Suppressor macrophage treated with lipopolysaccharide for 1 hour (primary cell): ENCODE results near the gene TGFBR1.

Source experiments
- DNase-seq, 3 donors: peaks; one replicate each; pipeline ENCODE4 v3.0.0-alpha.2; 2020 to 2022

Gene TGFBR1

DNA sequence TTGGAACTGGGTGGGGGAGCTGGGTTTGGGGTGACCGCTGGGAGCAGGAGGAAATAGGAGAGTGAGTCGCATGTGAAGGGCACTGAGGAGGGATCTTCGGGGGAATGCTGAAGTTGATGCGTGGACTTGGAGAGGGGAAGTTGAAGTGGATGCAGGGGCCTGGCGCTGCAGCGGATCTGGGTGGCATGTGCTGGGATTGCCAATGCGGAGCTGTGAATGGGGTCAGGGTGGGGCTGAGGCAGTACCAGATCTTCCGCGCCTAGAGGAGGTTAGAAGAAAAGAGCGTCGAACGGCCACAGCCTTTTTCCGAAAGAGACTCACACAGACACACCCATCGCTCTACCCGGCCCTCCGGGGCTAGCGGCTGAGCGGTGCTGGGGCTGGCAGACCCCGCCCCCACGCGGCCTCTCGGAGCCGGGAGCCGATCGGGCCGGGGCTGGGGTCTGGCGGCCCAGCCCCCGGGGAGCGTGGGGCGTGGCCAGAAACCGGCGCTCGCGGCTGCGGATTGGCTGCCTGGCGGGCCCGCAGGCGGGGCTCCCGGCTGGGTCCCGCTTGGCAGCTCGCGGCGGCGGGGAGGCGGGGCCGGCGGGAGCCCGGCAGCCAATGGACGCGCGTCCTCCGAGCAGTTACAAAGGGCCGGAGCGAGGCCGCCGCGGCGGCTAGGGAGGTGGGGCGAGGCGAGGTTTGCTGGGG, at the start of gene TGFBR1:
TGFBR1 (plus strand) TSS at position 655 of the 693 bp plus-strand sequence. CDS start 93 bp downstream, outside the sequence.
- peak; percentile 95 to 98 (median 97) for DNase-seq

DNA sequence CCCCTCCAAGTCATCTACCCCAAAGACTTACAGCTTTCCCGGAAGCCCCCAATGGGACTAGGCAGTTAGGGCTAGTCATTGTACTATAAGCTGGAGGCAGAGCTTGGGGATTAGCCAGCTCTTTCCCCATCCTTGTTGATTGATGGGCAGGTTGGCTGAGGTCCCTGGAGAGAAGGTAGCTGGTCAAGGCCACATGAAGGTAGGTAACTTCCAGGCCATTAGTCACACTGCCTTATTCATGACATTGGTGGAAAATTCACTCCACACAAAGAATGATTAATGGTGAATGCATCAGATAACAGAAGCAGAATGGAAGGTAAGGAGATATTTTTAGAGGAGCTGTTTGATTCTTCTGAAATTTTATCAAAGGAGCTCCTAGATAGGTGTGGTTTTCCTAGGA, 49.5 kb upstream of the TGFBR1 start:
- peak in 1 of 3 donors; percentile 23 for DNase-seq

DNA sequence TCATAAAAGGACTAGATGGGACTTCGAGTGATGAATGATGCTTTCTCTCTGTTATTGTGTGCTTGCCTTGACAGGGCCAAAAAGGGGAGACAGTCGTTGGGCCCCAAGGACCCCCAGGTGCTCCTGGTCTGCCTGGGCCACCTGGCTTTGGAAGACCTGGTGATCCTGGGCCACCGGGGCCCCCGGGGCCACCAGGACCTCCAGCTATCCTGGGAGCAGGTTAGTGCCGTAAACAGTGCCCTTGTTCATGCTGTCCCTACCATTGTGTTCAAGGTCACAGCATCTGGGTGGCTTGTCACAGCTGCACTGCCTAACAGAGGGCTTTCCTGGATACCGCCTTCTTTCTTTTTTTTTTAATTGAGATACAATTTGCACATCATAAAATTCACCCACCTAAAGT, 48.7 kb upstream of the TGFBR1 start:
- no peak for DNase-seq

DNA sequence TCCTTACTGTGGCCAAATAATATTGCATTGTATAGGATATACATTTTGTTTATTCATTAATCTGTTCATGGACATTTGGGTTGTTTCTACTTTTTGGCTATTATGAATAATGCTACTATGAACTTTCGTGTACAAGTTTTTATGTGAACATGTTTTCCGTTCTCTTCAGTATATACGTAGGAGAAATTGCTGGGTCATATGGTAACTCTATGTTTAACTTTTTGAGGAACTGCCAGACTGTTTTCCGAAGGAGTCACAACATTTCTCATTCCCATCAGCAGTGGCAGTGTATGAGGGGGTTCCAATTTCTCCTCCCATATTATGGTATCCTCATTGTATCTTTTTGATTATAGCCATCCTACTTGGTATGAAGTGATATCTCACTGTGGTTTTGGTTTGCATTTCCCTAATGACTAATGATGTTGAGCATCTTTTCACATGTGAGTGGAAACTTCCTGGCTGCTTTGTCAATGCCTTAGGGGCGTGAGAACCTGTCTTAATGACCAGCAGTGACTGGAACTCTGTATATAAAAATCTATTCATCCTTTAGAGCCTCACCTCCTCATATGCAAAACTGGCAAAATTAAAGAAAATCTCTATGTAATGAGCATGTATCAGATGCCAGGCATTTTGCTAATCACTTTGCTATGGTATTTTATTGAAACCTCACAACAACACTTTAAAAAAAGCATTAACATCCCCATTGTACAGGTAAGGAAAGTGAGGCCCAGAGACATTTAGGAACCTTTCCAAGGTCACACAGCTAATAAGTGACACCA, 47.8 kb upstream of the TGFBR1 start:
- DNase-seq = peak; percentile 64 to 87 (median 78)

DNA sequence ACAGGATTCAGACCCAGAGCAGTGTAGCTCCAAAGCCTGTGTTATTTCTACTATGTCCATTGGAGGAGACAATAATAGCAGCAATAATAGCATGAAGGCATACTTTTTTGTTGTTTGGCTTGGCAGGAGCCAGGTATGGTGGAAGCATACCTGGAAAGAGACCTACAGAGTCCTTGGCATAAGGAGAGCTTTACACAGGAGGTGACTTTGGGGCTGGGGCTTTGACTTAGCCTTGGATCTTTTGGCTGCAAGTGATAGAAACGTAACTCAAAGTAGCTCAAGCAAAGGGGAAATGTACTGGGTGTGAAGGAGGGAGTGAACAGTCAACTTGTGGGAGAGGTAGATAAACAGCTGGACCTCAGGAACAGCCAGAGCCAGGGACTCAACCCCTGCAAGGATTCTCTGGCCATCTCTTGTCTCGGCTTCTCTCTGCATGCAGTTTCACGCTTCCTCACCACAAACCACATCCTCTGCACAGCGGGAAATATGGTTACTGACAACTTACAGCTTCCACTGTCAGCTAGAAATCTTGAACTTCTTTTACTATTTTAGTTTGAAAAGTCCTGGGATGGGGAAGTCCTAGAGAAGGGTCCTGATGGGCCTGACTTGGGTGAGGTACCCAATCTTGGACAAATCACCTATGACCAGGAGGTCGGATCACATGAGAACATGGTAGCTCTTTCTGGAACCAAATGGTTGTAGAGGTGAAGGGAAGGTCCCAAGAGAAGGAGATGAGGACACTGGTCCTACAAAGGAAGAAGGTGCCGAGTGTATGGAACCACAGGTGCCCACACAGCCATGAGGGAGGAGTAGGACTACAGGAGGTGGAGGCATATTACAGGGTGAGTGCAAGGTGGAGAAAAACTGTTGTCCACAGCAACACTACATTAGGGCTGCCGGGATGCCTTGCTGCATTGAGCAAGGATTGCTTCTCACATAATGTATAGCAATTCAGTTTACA, 47.0 kb upstream of the TGFBR1 start:
- peak; percentile 51 to 72 (median 72) for DNase-seq

DNA sequence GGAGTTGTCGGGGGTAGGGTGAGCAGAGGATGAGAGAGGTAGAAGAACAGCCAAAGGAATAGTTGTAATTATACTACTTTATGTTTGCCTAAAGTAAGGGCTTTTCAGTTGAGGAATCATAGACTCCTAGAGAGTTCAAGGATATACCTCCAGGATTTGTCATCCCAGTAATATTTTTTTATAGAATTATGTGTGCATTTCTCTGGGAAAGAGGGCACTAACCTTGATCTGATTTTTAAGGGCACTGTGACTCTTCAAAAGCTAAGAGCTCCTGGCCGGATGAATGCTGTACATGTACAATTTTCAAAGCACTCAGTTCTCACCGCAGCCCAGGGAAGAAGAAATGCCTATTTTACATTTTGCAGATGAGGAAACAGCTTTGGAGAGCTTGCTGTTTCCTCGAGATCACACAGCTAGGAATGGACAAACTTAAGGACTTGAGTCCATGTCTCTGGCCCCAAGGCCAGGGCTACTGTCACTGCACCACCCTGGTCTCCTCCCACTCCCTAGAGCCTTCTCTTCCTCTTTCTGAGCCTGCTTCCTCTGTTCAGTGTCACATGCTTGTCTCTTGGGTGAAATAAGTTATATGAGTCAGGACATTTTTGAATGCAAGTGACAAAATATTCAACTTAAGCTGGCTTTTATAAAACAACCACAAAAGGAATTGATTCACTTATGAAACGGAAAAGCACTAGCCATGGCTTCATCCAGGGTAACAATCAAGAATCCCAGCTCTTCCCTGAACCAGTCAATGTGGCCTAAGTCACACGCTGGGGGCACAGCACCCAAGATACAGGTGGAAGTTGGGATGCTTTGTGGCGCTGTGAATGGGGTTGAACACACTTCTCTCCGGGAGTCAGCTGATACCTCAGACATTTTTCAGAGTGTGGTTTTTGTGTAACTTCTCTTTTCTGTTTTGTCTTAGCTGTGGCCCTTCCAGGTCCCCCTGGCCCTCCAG, 45.7 kb upstream of the TGFBR1 start:
- DNase-seq = peak; percentile 90 to 96 (median 93)

DNA sequence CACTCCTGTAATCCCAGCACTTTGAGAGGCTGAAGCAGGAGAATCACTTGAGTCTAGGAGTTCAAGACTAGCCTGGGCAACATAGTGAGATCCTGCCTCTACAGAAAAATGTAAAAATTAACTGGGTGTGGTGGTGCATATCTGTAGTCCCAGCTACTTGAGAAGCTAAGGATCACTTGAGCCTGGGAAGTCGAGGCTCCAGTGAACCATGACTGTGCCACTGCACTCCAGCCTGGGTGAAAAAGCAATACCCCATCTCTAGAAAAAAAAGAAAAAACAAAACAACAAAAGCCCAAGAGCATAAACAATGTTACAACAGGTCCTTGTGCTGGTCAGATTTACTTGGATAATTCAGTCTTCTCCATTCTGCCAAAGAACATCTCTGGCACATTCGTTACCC, 44.3 kb upstream of the TGFBR1 start:
- no peak for DNase-seq

DNA sequence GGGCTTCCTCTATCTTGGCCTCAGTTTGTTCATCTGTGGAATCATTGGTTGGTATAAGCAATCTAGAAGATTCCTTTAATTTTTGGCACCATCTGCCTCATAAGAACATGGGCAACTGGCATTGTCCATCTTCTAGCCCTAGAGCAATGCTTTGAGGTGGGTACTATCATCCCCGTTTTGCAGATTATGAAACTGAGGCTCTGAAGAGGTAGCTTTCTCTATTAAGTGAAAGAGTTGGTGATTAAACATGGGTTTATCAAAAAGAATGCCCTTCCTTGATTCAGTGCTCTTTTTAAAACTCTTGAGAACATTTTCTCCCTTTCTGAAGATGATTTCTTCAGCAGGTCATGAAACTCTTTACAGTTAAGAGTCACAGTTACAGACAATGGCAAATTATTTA, 42.4 kb upstream of the TGFBR1 start:
- DNase-seq = no peak

DNA sequence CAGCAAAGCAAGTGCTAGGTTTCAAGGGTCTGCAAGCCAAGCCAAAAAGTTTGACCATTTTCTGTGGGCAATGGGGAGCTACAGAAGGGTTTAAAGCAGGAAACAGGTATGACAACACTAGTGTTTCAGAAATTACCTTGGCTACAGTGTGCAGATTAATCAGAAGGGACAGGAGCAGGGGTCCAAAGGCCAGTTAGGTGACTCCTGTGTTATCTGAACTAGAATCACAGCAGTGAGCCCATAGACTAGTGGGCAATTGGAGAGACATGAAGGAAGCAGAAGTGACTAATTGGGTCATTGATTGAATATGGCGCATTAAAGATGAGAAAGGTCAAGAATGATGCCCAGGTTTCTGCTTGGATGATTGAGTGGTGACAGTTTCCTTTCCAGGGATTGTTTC, 41.4 kb upstream of the TGFBR1 start:
- DNase-seq = no peak

DNA sequence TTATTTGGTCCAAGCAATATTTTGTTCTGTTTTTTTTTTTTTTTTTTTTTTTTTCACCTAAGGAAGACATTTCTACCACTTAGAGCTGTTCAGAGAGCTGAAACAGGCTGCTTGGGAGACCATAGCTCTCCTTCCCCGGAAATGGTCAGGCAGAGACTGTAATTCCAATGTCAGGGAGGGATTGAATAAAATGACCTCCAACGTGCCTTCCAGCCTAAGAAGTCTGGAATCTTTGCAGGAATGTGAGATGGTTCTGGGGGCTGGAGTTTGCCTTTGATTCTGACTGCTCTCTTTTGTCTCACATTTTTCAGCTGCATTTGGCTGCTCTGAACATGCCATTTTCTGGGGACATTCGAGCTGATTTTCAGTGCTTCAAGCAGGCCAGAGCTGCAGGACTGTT, 38.3 kb upstream of the TGFBR1 start:
- DNase-seq = no peak

DNA sequence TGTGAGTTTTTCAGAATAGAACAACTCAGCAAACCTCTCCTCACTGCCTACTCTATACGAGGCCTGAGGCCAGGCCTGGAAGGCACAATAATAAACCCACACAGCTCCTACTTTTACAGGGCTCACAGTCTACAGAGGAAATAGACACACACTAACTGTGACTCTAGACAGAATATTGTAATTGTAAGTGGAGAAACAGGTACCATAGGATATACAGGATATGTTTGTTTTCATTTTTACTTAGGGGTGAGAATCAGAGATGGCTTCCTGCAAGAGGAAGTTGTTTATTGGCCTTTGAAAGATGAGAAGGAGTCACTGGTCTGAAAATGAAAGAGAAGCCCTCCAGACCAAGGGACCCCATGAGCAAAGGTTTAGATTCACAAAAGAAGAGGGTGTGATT, 35.8 kb upstream of the TGFBR1 start:
- DNase-seq = no peak

DNA sequence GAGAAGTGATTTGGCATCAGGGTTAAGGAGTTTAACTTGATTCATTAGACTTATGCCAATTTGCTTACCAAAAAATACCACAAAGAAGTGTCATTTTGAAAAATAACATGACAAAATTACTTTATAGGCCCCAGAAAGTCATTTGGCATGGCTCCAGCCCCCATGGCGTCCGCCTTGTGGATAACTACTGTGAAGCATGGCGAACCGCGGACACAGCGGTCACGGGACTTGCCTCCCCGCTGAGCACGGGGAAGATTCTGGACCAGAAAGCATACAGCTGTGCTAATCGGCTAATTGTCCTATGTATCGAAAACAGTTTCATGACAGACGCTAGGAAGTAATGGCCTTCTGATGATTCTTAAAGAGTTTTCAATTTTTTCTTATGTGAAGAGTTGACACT, 35.4 kb upstream of the TGFBR1 start:
- DNase-seq = no peak

DNA sequence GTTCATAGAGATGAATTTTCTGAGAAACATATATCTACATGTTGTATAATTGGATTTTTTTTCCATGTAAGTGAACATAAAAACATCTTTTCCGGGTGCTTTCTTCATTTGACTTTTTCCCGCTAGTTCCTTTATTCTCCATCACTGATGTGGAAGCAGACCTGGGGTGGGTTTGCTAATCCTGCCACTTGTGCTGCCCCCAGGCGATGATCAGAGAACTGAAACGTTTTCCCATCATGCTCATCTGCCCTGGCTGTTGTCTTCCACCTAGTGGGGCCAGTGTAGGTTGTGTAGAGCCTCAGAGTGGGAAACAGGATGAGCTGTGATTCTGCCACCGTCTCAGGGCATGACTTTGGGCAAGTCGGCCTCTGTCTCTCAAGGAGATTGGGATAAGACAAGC, 34.2 kb upstream of the TGFBR1 start:
- DNase-seq = no peak

DNA sequence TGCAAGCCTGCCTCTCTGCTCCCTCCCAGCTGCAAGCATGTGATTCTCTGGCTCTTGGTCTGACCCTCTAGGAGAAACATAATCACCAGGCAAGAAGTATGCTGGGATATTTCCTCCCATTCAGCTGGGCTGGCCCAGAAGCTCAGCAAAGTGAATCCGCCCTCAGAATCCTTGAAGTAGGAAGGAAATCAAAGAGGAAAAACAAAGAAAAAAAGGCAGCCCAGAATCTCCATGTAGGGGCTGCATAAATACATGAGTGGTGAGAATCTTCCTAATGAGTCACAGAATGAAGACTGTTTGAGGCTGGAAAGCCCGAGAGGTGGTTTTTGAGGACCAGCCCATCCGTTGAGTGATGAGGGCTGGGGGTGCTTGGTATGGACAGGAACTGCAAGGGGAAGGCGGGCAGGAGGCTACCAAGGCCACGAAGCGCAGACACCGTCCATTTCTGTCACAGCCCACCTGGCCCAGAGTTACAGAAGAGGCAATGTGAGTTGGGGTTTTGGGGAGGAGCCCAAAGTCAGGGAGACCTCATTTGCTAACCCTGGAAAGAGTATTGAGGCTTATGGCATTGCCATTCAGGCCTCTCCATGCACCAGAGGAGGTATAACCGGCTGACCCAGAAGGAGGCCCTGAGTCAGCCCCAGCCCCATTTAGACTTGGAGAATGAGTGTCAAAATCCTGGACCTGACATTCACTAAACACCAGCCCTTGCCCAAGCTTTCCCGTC, 33.4 kb upstream of the TGFBR1 start:
- DNase-seq = peak; percentile 66 to 70 (median 69)

DNA sequence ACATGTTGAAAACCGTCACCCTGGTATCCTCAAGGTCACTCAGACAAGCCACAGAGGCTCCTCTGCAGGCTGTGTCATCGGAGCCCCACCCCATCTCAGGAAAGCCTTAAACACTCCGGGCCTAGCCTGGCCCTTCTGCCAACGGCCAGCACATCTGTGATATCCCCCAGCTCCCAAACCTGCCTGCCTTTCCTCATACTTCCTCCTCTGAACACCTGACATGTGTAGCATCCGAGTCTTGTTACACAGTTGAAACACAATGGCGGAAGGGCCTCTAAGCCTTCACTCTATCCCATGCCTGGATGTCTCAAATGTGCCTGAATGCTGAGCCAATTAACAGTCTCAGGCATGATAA, 32.9 kb upstream of the TGFBR1 start:
- no peak for DNase-seq

DNA sequence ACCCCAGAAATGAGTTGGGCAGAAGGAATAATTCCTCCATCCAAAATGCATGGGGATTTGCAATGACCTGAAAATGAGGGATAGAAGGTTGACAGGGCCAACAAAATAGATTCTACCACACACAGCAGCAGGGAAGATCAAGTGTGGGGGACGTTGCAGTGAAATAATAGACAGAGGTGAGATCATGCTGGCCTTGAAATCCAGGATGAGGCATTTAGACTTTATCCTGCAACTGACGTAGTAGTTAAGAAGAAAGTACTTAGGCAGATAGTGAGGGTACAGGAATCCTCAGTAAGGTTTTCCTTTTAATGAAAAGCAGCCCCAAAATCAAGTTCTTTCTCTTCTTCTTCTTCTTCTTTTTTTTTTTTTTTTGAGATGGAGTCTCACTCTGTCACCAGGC, 31.6 kb upstream of the TGFBR1 start:
- no peak for DNase-seq

DNA sequence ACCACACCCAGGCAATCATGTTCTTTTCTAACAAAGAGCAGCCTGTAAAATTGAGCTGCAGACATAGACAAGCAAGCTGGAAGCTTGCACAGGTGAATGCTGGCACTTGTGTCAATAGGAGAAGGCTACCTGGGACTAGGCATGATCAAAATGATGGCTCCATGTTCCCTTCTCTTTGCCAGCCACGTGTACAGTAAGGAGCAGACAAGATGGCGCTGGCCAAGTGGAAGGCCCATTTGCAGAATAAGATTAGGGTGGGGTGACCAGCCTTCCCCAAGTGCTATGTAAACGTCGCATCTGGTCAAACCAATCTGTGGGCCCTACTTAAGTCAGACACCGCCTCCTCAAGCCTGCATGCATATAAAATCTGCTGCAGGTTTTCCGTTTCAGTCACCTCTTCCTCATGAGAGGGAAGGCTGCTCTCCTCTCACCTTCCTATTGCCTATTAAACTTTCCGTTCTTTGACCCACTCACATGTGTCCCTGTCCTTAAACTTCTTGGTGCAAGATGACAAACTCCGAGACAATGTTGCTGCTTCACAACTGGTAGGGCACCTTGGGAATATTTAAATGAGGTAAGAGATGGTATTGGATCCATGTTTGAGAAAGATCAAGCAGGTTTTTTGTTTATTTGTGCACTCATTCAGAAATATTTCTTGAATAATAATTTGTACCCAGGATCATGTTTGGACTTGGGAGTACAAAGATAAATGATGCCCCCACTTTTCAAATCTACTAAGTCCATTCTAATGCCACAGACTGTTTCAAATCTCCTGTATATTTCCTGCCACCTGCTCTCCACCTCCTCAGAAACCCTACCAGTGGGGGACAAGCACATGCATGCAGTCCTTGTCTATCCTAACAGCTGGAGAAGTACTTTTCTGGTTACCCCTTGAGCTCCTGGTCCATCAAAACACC, 30.7 kb upstream of the TGFBR1 start:
- DNase-seq = no peak

DNA sequence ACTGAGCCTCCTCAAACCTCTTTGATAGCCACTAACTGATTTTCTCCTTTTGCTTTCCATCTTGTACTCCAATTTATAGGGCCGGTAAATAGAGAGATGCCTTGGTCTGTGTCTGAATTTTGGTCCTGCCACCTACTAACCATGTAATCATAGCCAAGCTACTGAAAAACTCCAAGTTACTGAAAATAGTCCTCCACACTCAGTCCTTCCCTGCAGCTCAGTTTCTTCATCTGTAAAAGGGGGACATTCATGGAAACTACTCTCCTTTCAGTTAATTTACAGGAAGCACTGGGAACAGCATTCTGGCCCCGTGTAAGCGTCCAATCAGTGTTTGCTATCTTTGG, 30.0 kb upstream of the TGFBR1 start:
- no peak for DNase-seq

DNA sequence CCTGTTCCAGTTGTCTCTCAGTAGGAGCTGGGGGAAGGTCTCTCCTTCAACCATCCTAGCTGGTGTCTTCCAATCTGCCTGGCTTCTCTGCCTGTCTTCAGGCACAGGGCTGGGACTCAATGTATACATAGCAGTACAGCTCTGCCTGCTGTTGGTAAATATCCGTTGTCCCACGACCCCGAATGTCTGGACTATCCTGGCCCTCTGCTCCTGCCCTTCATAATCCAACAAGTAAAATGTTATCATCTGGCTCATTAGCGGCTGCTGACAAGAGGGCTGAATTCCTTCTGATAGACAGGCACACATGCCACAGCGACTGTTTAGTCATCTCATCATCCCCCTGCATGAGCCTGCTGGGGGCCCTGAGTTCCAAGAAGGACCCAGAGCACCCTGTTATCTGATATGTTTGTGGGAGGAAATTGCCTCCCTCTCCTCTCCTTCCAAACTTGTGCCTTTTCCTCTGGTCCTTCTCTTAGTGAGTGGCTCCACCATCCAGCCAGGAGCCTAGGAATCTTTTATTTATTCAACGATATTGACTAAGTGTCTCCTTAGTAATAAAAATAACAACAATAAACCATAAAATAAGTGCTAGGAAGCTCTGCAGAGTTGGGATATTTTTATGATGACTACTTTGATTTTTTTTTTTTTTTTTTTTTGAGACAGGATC, 29.5 kb upstream of the TGFBR1 start:
- DNase-seq = no peak

DNA sequence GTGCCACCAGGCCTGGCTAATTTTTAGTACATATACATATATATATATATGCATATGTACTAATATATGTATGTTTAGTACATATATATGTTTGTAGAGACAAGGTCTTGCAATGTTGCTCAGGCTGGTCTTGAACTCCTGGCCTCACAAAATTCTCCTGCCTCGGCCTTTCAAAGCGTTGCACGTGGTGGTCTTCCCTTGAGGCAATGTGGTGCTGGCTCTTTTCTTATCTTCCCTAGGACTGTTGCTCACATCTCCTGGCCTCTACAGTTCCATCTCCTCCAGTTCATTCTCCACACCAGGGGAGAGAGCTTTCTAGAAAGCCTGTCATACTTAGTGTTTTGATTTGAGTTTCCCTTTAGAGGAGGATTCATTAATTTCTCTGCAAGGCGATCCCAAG, 28.9 kb upstream of the TGFBR1 start:
- no peak for DNase-seq
